Activated naive CD8-positive, alpha-beta T cell treated with anti-CD3 and anti-CD28 coated beads, Interleukin-2, amount 10 ng/mL, durations not matched to agents 7 days and 5 days (primary cell): ENCODE results near the gene RAB7B. TPM values are rescaled to one million over a fixed set of nuclear protein-coding genes. Genes with fewer than 3 reads are reported as not detected.
"Not testable (repeated sequence)": the region's sequence is repeated elsewhere in the genome, so short reads cannot be mapped to it uniquely, and the experiment has no call there.

Source experiments
- ATAC-seq: fragments of 150-1000 bp; cut with Tn5 transposase; one replicate; pipeline ENCODE4 v1.10.0; 2021; ENCODE audit warnings: low read depth, moderate library complexity
- POLR2A ChIA-PET: fragments of 350-600 bp; sonication (Branson Sonifier 250); formaldehyde crosslinking; loops from one replicate; lab custom pipeline; 2021; ENCODE audit warnings: antibody characterized with exemption; lab: Charles Lee
- DNase-seq: peaks from one replicate; pipeline ENCODE4 v3.0.0; 2021
- H3K27ac Mint-ChIP-seq: one replicate; pipeline ENCODE4 v1.8.0; 2022; ENCODE audit warnings: mild to moderate bottlenecking, mixed read lengths
- H3K27me3 Mint-ChIP-seq: one replicate; pipeline ENCODE4 v1.8.0; 2022; ENCODE audit warnings: mild to moderate bottlenecking, moderate library complexity, mixed read lengths
- H3K36me3 Mint-ChIP-seq: one replicate; pipeline ENCODE4 v1.8.0; 2021; ENCODE audit warnings: mild to moderate bottlenecking, mixed read lengths
- H3K4me1 Mint-ChIP-seq: one replicate; pipeline ENCODE4 v1.8.0; 2021; ENCODE audit warnings: mixed read lengths
- H3K4me3 Mint-ChIP-seq: one replicate; pipeline ENCODE4 v1.8.0; 2022; ENCODE audit warnings: mild to moderate bottlenecking, moderate library complexity, mixed read lengths
- H3K9me3 Mint-ChIP-seq: one replicate; pipeline ENCODE4 v1.8.0; 2021; ENCODE audit warnings: mixed read lengths
- total RNA-seq, 2 experiments: library from RNA; stranded (reverse); gene quantifications; one replicate each; pipeline ENCODE4 v1.2.3, GENCODE V29; 2021

RAB7B gene
- under 1 TPM; 0.80 to 0.91 TPM for total RNA-seq

- H3K4me1 Mint-ChIP-seq = peaks cover 7% of the 10 kb centered on the region
- no peaks in the 10 kb centered on the region for H3K36me3 Mint-ChIP-seq
- ATAC-seq (no peak), DNase-seq (no peak)
- no peaks in the 10 kb centered on the region for H3K27me3 Mint-ChIP-seq
- no peaks in the 10 kb centered on the region for H3K9me3 Mint-ChIP-seq
- peak within 1 kb of the TSS; percentile 17 for H3K27ac Mint-ChIP-seq
- no peak within 1 kb of the TSS for H3K4me3 Mint-ChIP-seq
- POLR2A ChIA-PET = no interaction called here
Measured at GRCh38 chr1:206002871-206003801, at the start of gene RAB7B. Gene RAB7B (minus strand): TSS chr1:206003395. CDS start chr1:205994135, 9,260 bp downstream.

GRCh38 chr1:206052231-206052865, 49.2 kb upstream of the RAB7B start:
- H3K4me1 Mint-ChIP-seq = peaks cover 13% of the 10 kb centered on the region
- H3K27ac Mint-ChIP-seq, POLR2A ChIA-PET, H3K4me3 Mint-ChIP-seq, H3K9me3 Mint-ChIP-seq, H3K36me3 Mint-ChIP-seq, DNase-seq, ATAC-seq: not testable (repeated sequence)
- H3K27me3 Mint-ChIP-seq = peaks cover 15% of the 10 kb centered on the region

DNA sequence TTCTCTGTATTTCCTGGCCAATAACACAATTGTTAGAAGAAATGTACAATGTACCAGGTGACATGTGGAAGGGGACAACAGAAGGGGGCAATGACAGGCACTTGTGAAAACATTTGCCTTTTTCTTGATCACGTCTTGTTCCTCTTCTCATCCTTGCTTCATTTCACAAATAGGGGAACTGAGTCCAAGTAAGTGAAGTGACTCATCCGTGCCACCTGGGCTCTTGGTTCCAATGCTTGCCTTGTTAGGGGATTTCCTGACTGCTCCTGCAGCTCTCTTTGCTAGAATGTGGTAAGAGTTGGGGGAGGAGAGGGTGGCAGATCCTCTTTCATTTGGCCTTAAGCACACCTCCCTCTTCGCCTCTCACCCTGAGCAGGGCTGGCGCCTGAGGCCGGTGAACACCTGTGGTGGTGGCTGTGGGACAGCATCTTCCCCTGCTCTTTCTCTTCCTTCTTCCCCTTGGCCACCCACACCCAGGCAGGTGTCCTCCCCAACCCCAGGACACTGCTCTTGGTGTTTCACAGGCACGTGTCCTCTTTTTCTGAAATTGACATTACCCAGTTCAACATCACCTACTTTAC, 47.5 kb upstream of the RAB7B start:
- Mint-ChIP-seq H3K9me3 (no peaks in the 10 kb centered on the region), H3K36me3 (no peaks in the 10 kb centered on the region), H3K27ac (peak overlapping the region; percentile 59), H3K4me3 (peak overlapping the region; percentile 47), H3K27me3 (peaks cover 8% of the 10 kb centered on the region), H3K4me1 (peaks cover 13% of the 10 kb centered on the region)
- DNase-seq = peak; percentile 48
- POLR2A ChIA-PET = no interaction called here
- ATAC-seq = peak; percentile 89

DNA sequence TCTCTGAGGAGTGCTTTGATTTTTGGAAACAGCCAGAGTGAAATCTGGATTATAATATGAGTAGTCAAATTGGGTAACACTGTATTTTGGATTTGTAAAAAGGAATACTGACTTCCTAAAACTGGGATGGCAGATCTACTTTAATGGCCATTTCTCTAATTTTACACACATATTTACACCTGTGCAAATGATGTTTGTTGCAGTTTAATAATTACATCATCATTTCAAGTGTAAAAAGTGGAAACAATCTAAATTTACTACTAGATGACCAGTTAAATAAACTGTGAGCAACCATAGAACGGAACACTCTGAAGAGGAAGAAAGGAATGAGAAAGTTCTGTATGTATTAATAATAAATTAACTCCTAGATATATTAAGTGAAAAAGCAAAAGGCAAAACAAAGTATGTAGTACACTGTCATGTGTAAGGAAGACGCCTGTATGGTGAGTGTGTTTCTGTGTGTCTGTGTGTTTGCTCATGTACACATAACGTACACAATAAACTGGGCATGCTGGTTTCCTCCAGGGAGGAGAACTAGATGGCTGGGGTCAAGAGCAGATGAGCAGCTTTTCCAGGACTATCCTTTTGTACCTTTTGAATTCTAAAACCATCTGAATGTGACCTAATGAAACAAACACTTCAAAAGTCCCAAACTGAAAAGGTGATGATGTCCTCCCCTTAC, 46.9 kb upstream of the RAB7B start:
- ATAC-seq (no peak), DNase-seq (no peak)
- peaks cover 6% of the 10 kb centered on the region for H3K27me3 Mint-ChIP-seq
- H3K36me3 Mint-ChIP-seq = no peaks in the 10 kb centered on the region
- POLR2A ChIA-PET = no interaction called here
- no peak overlapping the region for H3K27ac Mint-ChIP-seq
- H3K9me3 Mint-ChIP-seq = no peaks in the 10 kb centered on the region
- no peak overlapping the region for H3K4me3 Mint-ChIP-seq
- H3K4me1 Mint-ChIP-seq = peaks cover 13% of the 10 kb centered on the region

GRCh38 chr1:206049293-206049692, 46.1 kb upstream of the RAB7B start:
- Mint-ChIP-seq H3K36me3 (no peaks in the 10 kb centered on the region), H3K27me3 (peaks cover 4% of the 10 kb centered on the region), H3K27ac (no peak overlapping the region), H3K9me3 (no peaks in the 10 kb centered on the region), H3K4me3 (no peak overlapping the region), H3K4me1 (peaks cover 13% of the 10 kb centered on the region)
- no peak for DNase-seq
- POLR2A ChIA-PET = no interaction called here
- no peak for ATAC-seq

GRCh38 chr1:206048582-206048981, 45.4 kb upstream of the RAB7B start:
- H3K4me3 Mint-ChIP-seq = no peak overlapping the region
- DNase-seq (no peak), ATAC-seq (no peak)
- POLR2A ChIA-PET = no interaction called here
- H3K9me3 Mint-ChIP-seq = no peaks in the 10 kb centered on the region
- H3K36me3 Mint-ChIP-seq = no peaks in the 10 kb centered on the region
- no peak overlapping the region for H3K27ac Mint-ChIP-seq
- peaks cover 6% of the 10 kb centered on the region for H3K27me3 Mint-ChIP-seq
- peaks cover 13% of the 10 kb centered on the region for H3K4me1 Mint-ChIP-seq

- ATAC-seq (no peak), DNase-seq (no peak)
- POLR2A ChIA-PET = no interaction called here
- peaks cover 6% of the 10 kb centered on the region for H3K27me3 Mint-ChIP-seq
- peaks cover 8% of the 10 kb centered on the region for H3K4me1 Mint-ChIP-seq
- H3K36me3 Mint-ChIP-seq = no peaks in the 10 kb centered on the region
- no peak overlapping the region for H3K4me3 Mint-ChIP-seq
- no peak overlapping the region for H3K27ac Mint-ChIP-seq
- H3K9me3 Mint-ChIP-seq = no peaks in the 10 kb centered on the region
Measured at GRCh38 chr1:206047271-206047670, 44.1 kb upstream of the RAB7B start.

- Mint-ChIP-seq H3K27ac (no peak overlapping the region), H3K4me3 (no peak overlapping the region), H3K27me3 (peaks cover 33% of the 10 kb centered on the region), H3K4me1 (peaks cover 5% of the 10 kb centered on the region), H3K36me3 (no peaks in the 10 kb centered on the region), H3K9me3 (no peaks in the 10 kb centered on the region)
- DNase-seq = no peak
- POLR2A ChIA-PET = no interaction called here
- no peak for ATAC-seq
Measured at GRCh38 chr1:206041640-206042039, 38.4 kb upstream of the RAB7B start.

- POLR2A ChIA-PET = no interaction called here
- no peak for DNase-seq
- H3K27ac Mint-ChIP-seq = no peak overlapping the region
- no peaks in the 10 kb centered on the region for H3K9me3 Mint-ChIP-seq
- H3K4me3 Mint-ChIP-seq = no peak overlapping the region
- H3K4me1 Mint-ChIP-seq = peaks cover 6% of the 10 kb centered on the region
- H3K36me3 Mint-ChIP-seq = no peaks in the 10 kb centered on the region
- no peak for ATAC-seq
- peaks cover 37% of the 10 kb centered on the region for H3K27me3 Mint-ChIP-seq
Measured at GRCh38 chr1:206040328-206040727, 37.1 kb upstream of the RAB7B start.

GRCh38 chr1:206039046-206039973, 36.1 kb upstream of the RAB7B start:
- H3K36me3 Mint-ChIP-seq = no peaks in the 10 kb centered on the region
- H3K4me1 Mint-ChIP-seq = peaks cover 10% of the 10 kb centered on the region
- H3K9me3 Mint-ChIP-seq = no peaks in the 10 kb centered on the region
- peaks cover 47% of the 10 kb centered on the region for H3K27me3 Mint-ChIP-seq
- DNase-seq = no peak
- no peak overlapping the region for H3K4me3 Mint-ChIP-seq
- ATAC-seq = no peak
- POLR2A ChIA-PET = interaction anchor here (0.6 kb wide), 1 partner anchor 337 kb away, joined by 5 read pairs; no protein-coding TSS in a partner anchor
- H3K27ac Mint-ChIP-seq = no peak overlapping the region

GRCh38 chr1:206037581-206037980, 34.4 kb upstream of the RAB7B start:
- Mint-ChIP-seq H3K4me3 (no peak overlapping the region), H3K27ac (no peak overlapping the region), H3K36me3 (no peaks in the 10 kb centered on the region), H3K9me3 (no peaks in the 10 kb centered on the region), H3K27me3 (peaks cover 53% of the 10 kb centered on the region), H3K4me1 (peaks cover 10% of the 10 kb centered on the region)
- POLR2A ChIA-PET = interaction anchor here (0.6 kb wide), 1 partner anchor 107 kb away, joined by 3 read pairs; no protein-coding TSS in a partner anchor
- DNase-seq (no peak), ATAC-seq (no peak)

GRCh38 chr1:206036663-206037455, 33.7 kb upstream of the RAB7B start:
- POLR2A ChIA-PET = no interaction called here
- H3K4me3 Mint-ChIP-seq = no peak overlapping the region
- H3K36me3 Mint-ChIP-seq = no peaks in the 10 kb centered on the region
- no peak for DNase-seq
- peaks cover 10% of the 10 kb centered on the region for H3K4me1 Mint-ChIP-seq
- no peak overlapping the region for H3K27ac Mint-ChIP-seq
- no peak for ATAC-seq
- H3K9me3 Mint-ChIP-seq = no peaks in the 10 kb centered on the region
- H3K27me3 Mint-ChIP-seq = peaks cover 51% of the 10 kb centered on the region
